ENCODE measurements around the gene CCDC34. TPM values are rescaled to one million over a fixed set of nuclear protein-coding genes. Genes with fewer than 3 reads are reported as not detected.

The CCDC34 gene
- total and polyA plus RNA-seq, 2 of the 4 experiments (the other 2 are of a cell fraction) = 2.5 to 4.5 TPM

GRCh38 chr11:27367881-27368280 is 4.9 kb upstream of the CCDC34 start:
- Histone ChIP-seq H3K27me3 (ENCODE audit: control insufficient read depth, insufficient read depth, low read length) (no peaks in the 10 kb centered on the region), H4K20me1 (ENCODE audit: insufficient read depth, low read length) (no peaks in the 10 kb centered on the region), H2AK5ac (ENCODE audit: low read depth, low read length) (no peak overlapping the region), H4K91ac (ENCODE audit: insufficient read depth, low read depth, low read length) (peak overlapping the region; percentile 7; the same call in 1 of the 2 replicates), H3K4ac (ENCODE audit: low read depth, low read length) (no peak overlapping the region), H2AFZ (replicated peaks; ENCODE audit: low read length, poor library complexity) (peak overlapping the region; percentile 5), H2BK5ac (ENCODE audit: low read depth, low read length, poor library complexity, severe bottlenecking) (no peak overlapping the region), H3K4me3 (ENCODE audit: insufficient read depth, low read depth, low read length) (no peak overlapping the region), H3K18ac (ENCODE audit: low read depth, low read length) (no peak overlapping the region), H4K8ac (ENCODE audit: low read depth in 2 of 2, low read length in 2 of 2) (no peak overlapping the region), H3K9ac (ENCODE audit: low read depth, low read length) (no peak overlapping the region), H3K36me3 (ENCODE audit: control insufficient read depth, insufficient read depth, low read length) (0 out of 2 replicates have a peak, but pooled peaks cover 3% of the 10 kb centered on the region), H2BK120ac (ENCODE audit: low read depth, low read length) (no peak overlapping the region), H3K23ac (ENCODE audit: low read depth, low read length) (no peak overlapping the region), H2AK9ac (replicated peaks; ENCODE audit: low read depth, low read length, poor library complexity) (no peak overlapping the region), H2BK20ac (ENCODE audit: low read depth, low read length) (no peak overlapping the region), H3K27ac (ENCODE audit: insufficient read depth, low read length) (no peak overlapping the region), H3K9me3 (ENCODE audit: control insufficient read depth, insufficient read depth, low read length) (no peaks in the 10 kb centered on the region), H3K14ac (replicated peaks; ENCODE audit: low read depth, low read length) (no peak overlapping the region), H3K56ac (ENCODE audit: extremely low read depth, insufficient read depth, low read length) (no peak overlapping the region), H4K5ac (ENCODE audit: low read depth, low read length) (no peak overlapping the region), H3K4me1 (ENCODE audit: control insufficient read depth, insufficient read depth, low read length) (peaks cover 1% of the 10 kb centered on the region; the same call in 1 of the 2 replicates), H3K9me1 (ENCODE audit: insufficient read depth, low read length) (no peaks in the 10 kb centered on the region), H3K79me1 (ENCODE audit: low read depth in 1 of 2, low read length in 2 of 2) (peaks cover 0 to under 1% of the 10 kb centered on the region in 2 experiments; a peak in 1 of 4 replicates), H3K4me2 (ENCODE audit: low read depth, low read length) (no peak overlapping the region), H2BK15ac (ENCODE audit: low read depth, low read length) (no peak overlapping the region)
- intact Hi-C loops (cut with micrococcal nuclease) = no loop called here
- no peak for ATAC-seq (ENCODE audit: low read depth)
- dilution Hi-C loops (cut with HindIII; ENCODE audit: low sequenced_read_pairs, unreplicated experiment) = no loop called here
- TF ChIP-seq RAD21 (IDR thresholded peaks at IDR 0.05; ENCODE audit: low read length) (no peak), CEBPB (IDR thresholded peaks at IDR 0.05; ENCODE audit: low read depth, low read length) (no peak), BHLHE40 (IDR thresholded peaks at IDR 0.05; ENCODE audit: low read depth, low read length) (no peak)
- TF ChIP-seq, protein P1, sequence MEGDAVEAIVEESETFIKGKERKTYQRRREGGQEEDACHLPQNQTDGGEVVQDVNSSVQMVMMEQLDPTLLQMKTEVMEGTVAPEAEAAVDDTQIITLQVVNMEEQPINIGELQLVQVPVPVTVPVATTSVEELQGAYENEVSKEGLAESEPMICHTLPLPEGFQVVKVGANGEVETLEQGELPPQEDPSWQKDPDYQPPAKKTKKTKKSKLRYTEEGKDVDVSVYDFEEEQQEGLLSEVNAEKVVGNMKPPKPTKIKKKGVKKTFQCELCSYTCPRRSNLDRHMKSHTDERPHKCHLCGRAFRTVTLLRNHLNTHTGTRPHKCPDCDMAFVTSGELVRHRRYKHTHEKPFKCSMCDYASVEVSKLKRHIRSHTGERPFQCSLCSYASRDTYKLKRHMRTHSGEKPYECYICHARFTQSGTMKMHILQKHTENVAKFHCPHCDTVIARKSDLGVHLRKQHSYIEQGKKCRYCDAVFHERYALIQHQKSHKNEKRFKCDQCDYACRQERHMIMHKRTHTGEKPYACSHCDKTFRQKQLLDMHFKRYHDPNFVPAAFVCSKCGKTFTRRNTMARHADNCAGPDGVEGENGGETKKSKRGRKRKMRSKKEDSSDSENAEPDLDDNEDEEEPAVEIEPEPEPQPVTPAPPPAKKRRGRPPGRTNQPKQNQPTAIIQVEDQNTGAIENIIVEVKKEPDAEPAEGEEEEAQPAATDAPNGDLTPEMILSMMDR (conservative IDR thresholded peaks at IDR 0.05; ENCODE audit: low read depth, low read length) = no peak
- in situ Hi-C loops (cut with MboI; ENCODE audit: low sequenced_read_pairs) = no loop called here
- ChIA-PET CTCF (interaction anchor here (0.5 to 0.7 kb wide), 2 partner anchors 118 to 173 kb away, joined by 3 to 7 read pairs; no protein-coding TSS in a partner anchor), POLR2A (ENCODE audit: unreplicated experiment) (no interaction called here)
- 78% methylated on average over 7 of the region's 10 CpGs; no CpG with 5 or more reads in 1 of the 2 experiments for WGBS, 2 experiments (ENCODE audit: extremely low coverage in 2 of 2, insufficient read length in 1 of 2)
- DNase-seq = no peak
- BruUV-seq (replicated peaks) = no TSS peak

Measured in IMR-90 (cell line).